K562 (cell line): ENCODE measurements around the gene RAPGEF5.

Experiments
- ARID1B ChIP-seq: fragments of 450-650 bp; IDR thresholded peaks from 2 replicates; pipeline ENCODE4 v1.6.1; 2016; ENCODE audit warnings: antibody characterized with exemption, mild to moderate bottlenecking, inconsistent platforms
- CBX8 ChIP-seq: fragments of 200-600 bp; sonication (generic); IDR thresholded peaks from 2 replicates; pipeline ENCODE4 v1.6.1; 2012; ENCODE audit warnings: borderline replicate concordance, mixed run types, low read depth, mild to moderate bottlenecking, moderate library complexity, mixed read lengths, low read length, control low read depth, inconsistent platforms; ENCODE audit not compliant: poor library complexity, severe bottlenecking; ENCODE audit errors: extremely low read depth
- CCAR2 ChIP-seq: fragments of 200-400 bp; formaldehyde crosslinking; IDR thresholded peaks from 2 replicates; pipeline ENCODE4 v1.6.1; 2017; ENCODE audit warnings: mild to moderate bottlenecking, low read depth, low read length
- GATAD2B ChIP-seq: fragments of 450-650 bp; IDR thresholded peaks from 2 replicates; pipeline ENCODE4 v1.6.1; 2017; ENCODE audit warnings: mild to moderate bottlenecking, borderline replicate concordance
- GMEB1 ChIP-seq: fragments of 250-450 bp; sonication (Bioruptor Pico); IDR thresholded peaks from 2 replicates; pipeline ENCODE4 v1.4.0; 2020; ENCODE audit warnings: mild to moderate bottlenecking
- JUN ChIP-seq, 2 experiments: sonication (generic) in 1 of 2; formaldehyde crosslinking in 1 of 2; IDR thresholded peaks; 2 replicates each; pipeline versions ENCODE4 v1.6.1 to v1.8.0; 2012 to 2022; ENCODE audit warnings: borderline replicate concordance in 2 of 2, mild to moderate bottlenecking in 2 of 2, improper control_type of control experiment in 1 of 2, low read depth in 1 of 2, low read length in 1 of 2, missing genetic modification reagents in 1 of 2
- POLR2A ChIP-seq: fragments of 450-650 bp; conservative IDR thresholded peaks from 2 replicates; pipeline ENCODE4 v1.6.1; 2016
- POLR2AphosphoS5 ChIP-seq: IDR thresholded peaks from 2 replicates; pipeline ENCODE4 v1.6.1; 2011; ENCODE audit warnings: mild to moderate bottlenecking, low read depth, low read length, moderate library complexity; ENCODE audit not compliant: control insufficient read depth, insufficient read depth
- SP1 ChIP-seq: sonication (generic); formaldehyde crosslinking; IDR thresholded peaks from 2 replicates; pipeline ENCODE4 v1.8.1; 2022; ENCODE audit warnings: mild to moderate bottlenecking, missing genetic modification reagents
- ZNF639 ChIP-seq, 2 experiments: fragments of 200-800 bp in 1 of 2; sonication (Bioruptor generic) in 1 of 2; sonication (generic) in 1 of 2; formaldehyde crosslinking in 1 of 2; IDR thresholded peaks in 1 of 2; conservative IDR thresholded peaks in 1 of 2; 2 replicates each; pipeline versions ENCODE4 v1.5.0 to v1.6.1; 2016 to 2020; ENCODE audit warnings: missing compliant biosample characterization in 1 of 2, missing genetic modification characterization in 1 of 2, missing genetic modification reagents in 1 of 2
- TF ChIP-seq, protein P1 (sequence below): fragments of 450-650 bp; formaldehyde crosslinking; IDR thresholded peaks from 2 replicates; pipeline ENCODE4 v1.4.0; 2022; ENCODE audit warnings: missing genetic modification characterization
- TF ChIP-seq, protein P2 (sequence below), 3 experiments: IDR thresholded peaks in 2 of 3; conservative IDR thresholded peaks in 1 of 3; 2 replicates each; pipeline ENCODE4 v1.5.1; 2011 to 2012; ENCODE audit warnings: low read length in 3 of 3, mild to moderate bottlenecking in 3 of 3, control low read depth in 2 of 3, improper control_type of control experiment in 1 of 3, inconsistent platforms in 1 of 3, low read depth in 1 of 3, mixed read lengths in 1 of 3, moderate library complexity in 1 of 3; ENCODE audit not compliant: insufficient read depth in 2 of 3
- TF ChIP-seq, protein P3 (sequence below): sonication (generic); formaldehyde crosslinking; IDR thresholded peaks from 2 replicates; pipeline ENCODE4 v1.8.1; 2022; ENCODE audit warnings: missing genetic modification reagents

DNA sequence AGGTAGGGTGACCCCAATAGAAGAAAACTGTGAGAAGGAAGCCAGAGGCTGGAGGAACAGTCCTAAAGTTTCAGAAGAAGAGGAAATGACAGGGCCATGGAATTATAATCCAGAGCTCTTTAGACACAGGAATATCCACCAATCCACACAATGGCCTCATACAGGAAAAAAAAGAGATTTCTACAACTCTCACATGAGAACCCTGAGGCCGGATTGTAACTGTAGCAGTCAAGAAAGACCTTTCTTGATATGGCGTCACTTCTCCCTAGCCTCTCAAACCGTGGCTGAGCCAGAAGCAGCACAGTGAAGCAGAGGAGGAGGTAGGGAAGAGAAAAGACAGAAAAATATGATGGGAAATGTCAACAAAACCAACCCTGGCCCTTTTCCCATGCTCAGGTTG, 76.9 kb downstream of the RAPGEF5 start:
- TF ChIP-seq JUN (IDR thresholded peaks at IDR 0.05; ENCODE audit: borderline replicate concordance, low read depth, low read length) (no peak), JUN (CRISPR knock-in tag; IDR thresholded peaks at IDR 0.05; ENCODE audit: borderline replicate concordance) (no peak), GMEB1 (CRISPR knock-in tag) (no peak), POLR2A (no peak), SP1 (CRISPR knock-in tag) (no peak), POLR2AphosphoS5 (no peak), CCAR2 (no peak), CBX8 (no peak), ARID1B (no peak), ZNF639 (CRISPR knock-in tag; conservative IDR thresholded peaks at IDR 0.05 in 1 of 2, IDR thresholded peaks at IDR 0.05 in 1 of 2) (no peak), GATAD2B (no peak)
- TF ChIP-seq, protein P1, sequence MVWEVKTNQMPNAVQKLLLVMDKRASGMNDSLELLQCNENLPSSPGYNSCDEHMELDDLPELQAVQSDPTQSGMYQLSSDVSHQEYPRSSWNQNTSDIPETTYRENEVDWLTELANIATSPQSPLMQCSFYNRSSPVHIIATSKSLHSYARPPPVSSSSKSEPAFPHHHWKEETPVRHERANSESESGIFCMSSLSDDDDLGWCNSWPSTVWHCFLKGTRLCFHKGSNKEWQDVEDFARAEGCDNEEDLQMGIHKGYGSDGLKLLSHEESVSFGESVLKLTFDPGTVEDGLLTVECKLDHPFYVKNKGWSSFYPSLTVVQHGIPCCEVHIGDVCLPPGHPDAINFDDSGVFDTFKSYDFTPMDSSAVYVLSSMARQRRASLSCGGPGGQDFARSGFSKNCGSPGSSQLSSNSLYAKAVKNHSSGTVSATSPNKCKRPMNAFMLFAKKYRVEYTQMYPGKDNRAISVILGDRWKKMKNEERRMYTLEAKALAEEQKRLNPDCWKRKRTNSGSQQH (CRISPR knock-in tag), result no peak
- TF ChIP-seq, protein P2, sequence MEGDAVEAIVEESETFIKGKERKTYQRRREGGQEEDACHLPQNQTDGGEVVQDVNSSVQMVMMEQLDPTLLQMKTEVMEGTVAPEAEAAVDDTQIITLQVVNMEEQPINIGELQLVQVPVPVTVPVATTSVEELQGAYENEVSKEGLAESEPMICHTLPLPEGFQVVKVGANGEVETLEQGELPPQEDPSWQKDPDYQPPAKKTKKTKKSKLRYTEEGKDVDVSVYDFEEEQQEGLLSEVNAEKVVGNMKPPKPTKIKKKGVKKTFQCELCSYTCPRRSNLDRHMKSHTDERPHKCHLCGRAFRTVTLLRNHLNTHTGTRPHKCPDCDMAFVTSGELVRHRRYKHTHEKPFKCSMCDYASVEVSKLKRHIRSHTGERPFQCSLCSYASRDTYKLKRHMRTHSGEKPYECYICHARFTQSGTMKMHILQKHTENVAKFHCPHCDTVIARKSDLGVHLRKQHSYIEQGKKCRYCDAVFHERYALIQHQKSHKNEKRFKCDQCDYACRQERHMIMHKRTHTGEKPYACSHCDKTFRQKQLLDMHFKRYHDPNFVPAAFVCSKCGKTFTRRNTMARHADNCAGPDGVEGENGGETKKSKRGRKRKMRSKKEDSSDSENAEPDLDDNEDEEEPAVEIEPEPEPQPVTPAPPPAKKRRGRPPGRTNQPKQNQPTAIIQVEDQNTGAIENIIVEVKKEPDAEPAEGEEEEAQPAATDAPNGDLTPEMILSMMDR (IDR thresholded peaks at IDR 0.05 in 2 of 3, conservative IDR thresholded peaks at IDR 0.05 in 1 of 3; ENCODE audit: insufficient read depth in 2 of 3, low read depth in 1 of 3, low read length in 3 of 3), result no peak
- TF ChIP-seq, protein P3, sequence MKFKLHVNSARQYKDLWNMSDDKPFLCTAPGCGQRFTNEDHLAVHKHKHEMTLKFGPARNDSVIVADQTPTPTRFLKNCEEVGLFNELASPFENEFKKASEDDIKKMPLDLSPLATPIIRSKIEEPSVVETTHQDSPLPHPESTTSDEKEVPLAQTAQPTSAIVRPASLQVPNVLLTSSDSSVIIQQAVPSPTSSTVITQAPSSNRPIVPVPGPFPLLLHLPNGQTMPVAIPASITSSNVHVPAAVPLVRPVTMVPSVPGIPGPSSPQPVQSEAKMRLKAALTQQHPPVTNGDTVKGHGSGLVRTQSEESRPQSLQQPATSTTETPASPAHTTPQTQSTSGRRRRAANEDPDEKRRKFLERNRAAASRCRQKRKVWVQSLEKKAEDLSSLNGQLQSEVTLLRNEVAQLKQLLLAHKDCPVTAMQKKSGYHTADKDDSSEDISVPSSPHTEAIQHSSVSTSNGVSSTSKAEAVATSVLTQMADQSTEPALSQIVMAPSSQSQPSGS (CRISPR knock-in tag), result no peak
